ENCODE measurements around the gene CBX5.

DNA sequence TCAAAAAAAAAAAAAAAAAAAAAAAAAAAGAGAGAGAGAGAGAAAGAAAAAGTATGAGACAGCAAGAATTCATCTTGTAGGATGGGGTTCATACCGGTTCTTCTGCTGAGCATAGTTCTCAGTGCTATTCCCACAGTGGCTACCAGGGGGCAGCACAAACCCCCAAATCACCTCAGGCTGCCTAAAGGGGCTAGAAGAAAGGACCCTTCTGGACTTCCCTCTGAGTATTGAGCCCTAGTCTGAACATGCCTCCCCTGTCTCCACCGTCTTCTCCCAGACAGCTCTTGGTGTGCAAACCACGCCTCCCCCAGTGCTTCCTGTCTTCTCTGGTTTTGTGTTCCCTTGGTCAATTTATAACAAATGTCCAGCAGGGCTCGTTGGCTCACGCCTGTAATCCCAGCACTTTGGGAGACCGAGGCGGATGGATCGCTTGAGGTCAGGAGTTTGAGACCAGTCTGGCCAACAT, 59.8 kb downstream of the CBX5 start:
- TF ChIP-seq, protein P1, sequence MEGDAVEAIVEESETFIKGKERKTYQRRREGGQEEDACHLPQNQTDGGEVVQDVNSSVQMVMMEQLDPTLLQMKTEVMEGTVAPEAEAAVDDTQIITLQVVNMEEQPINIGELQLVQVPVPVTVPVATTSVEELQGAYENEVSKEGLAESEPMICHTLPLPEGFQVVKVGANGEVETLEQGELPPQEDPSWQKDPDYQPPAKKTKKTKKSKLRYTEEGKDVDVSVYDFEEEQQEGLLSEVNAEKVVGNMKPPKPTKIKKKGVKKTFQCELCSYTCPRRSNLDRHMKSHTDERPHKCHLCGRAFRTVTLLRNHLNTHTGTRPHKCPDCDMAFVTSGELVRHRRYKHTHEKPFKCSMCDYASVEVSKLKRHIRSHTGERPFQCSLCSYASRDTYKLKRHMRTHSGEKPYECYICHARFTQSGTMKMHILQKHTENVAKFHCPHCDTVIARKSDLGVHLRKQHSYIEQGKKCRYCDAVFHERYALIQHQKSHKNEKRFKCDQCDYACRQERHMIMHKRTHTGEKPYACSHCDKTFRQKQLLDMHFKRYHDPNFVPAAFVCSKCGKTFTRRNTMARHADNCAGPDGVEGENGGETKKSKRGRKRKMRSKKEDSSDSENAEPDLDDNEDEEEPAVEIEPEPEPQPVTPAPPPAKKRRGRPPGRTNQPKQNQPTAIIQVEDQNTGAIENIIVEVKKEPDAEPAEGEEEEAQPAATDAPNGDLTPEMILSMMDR (IDR thresholded peaks at IDR 0.05), result peak; percentile 38 to 90 (median 70)
- no peak for TF ChIP-seq POLR2A (IDR thresholded peaks at IDR 0.05)
